Measurements from ENCODE around the gene TXK. TPM values are rescaled to one million over a fixed set of nuclear protein-coding genes. Genes with fewer than 3 reads are reported as not detected.
A peak's percentile ranks its signal among the peaks of the same experiment; 100 is the strongest.

Gene TXK
- total and polyA plus RNA-seq, 7 experiments from 2014 or later, result 35.5 to 128 (median 112) TPM

DNA sequence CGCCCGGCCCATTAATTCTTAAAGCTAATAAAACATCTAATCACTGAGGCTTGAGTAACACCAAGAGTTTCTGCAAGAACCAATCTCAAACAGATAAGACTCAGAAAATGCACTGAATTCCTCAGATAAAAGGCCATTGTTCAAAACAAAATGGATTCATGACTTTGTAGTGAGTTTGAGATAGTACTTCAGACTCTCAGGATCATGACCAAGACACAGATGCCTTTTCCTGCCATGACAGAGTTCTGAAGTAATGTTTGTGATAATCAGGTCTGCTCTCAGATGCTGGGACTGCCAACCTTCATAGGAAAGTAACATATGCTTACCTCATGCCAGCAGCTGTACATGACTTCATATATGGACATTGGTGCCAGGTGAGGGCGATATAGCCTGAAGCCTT is 62.9 kb downstream of the TXK start:
- Histone ChIP-seq H3K36me3 (ENCODE audit: control insufficient read depth in 2 of 3, insufficient read depth in 3 of 3, low read length in 3 of 3) (peaks cover 0 to 90% (median 36%) of the 10 kb centered on the region in 3 experiments), H3K27ac (ENCODE audit: low read depth, low read length) (no peak overlapping the region), H3K4me1 (ENCODE audit: control insufficient read depth in 2 of 2, insufficient read depth in 2 of 2, low read length in 2 of 2) (no peaks in the 10 kb centered on the region), H3K9me3 (ENCODE audit: control insufficient read depth in 2 of 3, low read length in 3 of 3) (no peaks in the 10 kb centered on the region), H3K27me3 (ENCODE audit: control insufficient read depth in 2 of 2, insufficient read depth in 2 of 2, low read length in 2 of 2) (no peaks in the 10 kb centered on the region), H3K4me3 (ENCODE audit: low read length) (no peak overlapping the region)
- no peak for ATAC-seq
- no peak for DNase-seq
- H3K27me3 Mint-ChIP-seq, result no peaks in the 10 kb centered on the region
- no peak overlapping the region for H3K4me3 Mint-ChIP-seq
- intact Hi-C loops (cut with micrococcal nuclease), result no loop called here
- CTCF ChIA-PET, result no interaction called here
- POLR2A ChIA-PET, result no interaction called here
- peaks cover 8 to 72% (median 48%) of the 10 kb centered on the region in 5 donors for H3K36me3 Mint-ChIP-seq
- peak overlapping the region in 3 of 9 donors; percentile 17 to 48 (median 41) for H3K27ac Mint-ChIP-seq
- no peaks in the 10 kb centered on the region for H3K9me3 Mint-ChIP-seq
- H3K4me1 Mint-ChIP-seq, result peaks cover 0 to 13% (median 4%) of the 10 kb centered on the region in 7 donors

GRCh38 chr4:48069026-48069425 is 65.0 kb downstream of the TXK start:
- intact Hi-C loops (cut with micrococcal nuclease), result no loop called here
- POLR2A ChIA-PET, result interaction anchor here (0.6 to 0.7 kb wide), 2 partner anchors 28 to 62 kb away, joined by 3 read pairs; no protein-coding TSS in a partner anchor
- H3K27ac Mint-ChIP-seq, result no peak overlapping the region
- CTCF ChIA-PET, result interaction anchor here (1.0 to 1.2 kb wide), 2 partner anchors 35 to 66 kb away, joined by 4 to 5 read pairs; no protein-coding TSS in a partner anchor
- peaks cover 5 to 23% (median 15%) of the 10 kb centered on the region in 7 donors for H3K4me1 Mint-ChIP-seq
- no peaks in the 10 kb centered on the region for H3K4me1 ChIP-seq (ENCODE audit: control insufficient read depth in 2 of 2, insufficient read depth in 2 of 2, low read length in 2 of 2)
- no peaks in the 10 kb centered on the region for H3K27me3 Mint-ChIP-seq
- no peaks in the 10 kb centered on the region for H3K27me3 ChIP-seq (ENCODE audit: control insufficient read depth in 2 of 2, insufficient read depth in 2 of 2, low read length in 2 of 2)
- no peak overlapping the region for H3K27ac ChIP-seq (ENCODE audit: low read depth, low read length)
- H3K36me3 ChIP-seq (ENCODE audit: control insufficient read depth in 2 of 3, insufficient read depth in 3 of 3, low read length in 3 of 3), result peaks cover 0 to 76% (median 33%) of the 10 kb centered on the region in 3 experiments
- H3K9me3 Mint-ChIP-seq, result peaks cover 0 to 5% (median 0%) of the 10 kb centered on the region in 11 donors
- H3K36me3 Mint-ChIP-seq, result peaks cover 8 to 73% (median 48%) of the 10 kb centered on the region in 5 donors
- no peak overlapping the region for H3K4me3 Mint-ChIP-seq
- ATAC-seq (no peak), DNase-seq (no peak)
- H3K9me3 ChIP-seq (ENCODE audit: control insufficient read depth in 2 of 3, low read length in 3 of 3), result no peaks in the 10 kb centered on the region
- H3K4me3 ChIP-seq (ENCODE audit: low read length), result no peak overlapping the region

DNA sequence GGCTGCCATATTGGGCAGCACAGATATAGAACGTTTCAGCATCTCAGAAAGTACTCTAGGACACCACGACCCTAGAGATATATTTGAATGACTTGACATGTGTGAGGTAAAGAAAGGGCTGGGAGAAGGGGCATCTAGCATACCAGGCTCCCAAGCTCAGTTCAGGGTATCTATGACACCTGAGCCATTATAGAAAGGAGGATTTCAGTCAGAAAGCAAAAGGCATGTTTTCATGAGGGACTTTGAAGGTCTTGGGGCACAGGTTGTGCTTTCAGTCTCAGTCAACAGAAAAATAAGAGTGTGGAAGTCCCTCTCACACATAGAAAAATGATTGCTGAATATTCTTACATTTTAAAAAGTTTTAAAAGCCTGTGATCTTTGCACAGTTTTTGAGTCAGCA is 65.9 kb downstream of the TXK start:
- H3K36me3 Mint-ChIP-seq, result peaks cover 8 to 66% (median 48%) of the 10 kb centered on the region in 5 donors
- no peaks in the 10 kb centered on the region for H3K27me3 Mint-ChIP-seq
- ChIA-PET CTCF (interaction anchor here (1.2 kb wide), 1 partner anchor 65 kb away, joined by 4 read pairs; no protein-coding TSS in a partner anchor), POLR2A (interaction anchor here (0.6 kb wide), 1 partner anchor 50 kb away, joined by 3 read pairs; no protein-coding TSS in a partner anchor)
- H3K4me3 Mint-ChIP-seq, result no peak overlapping the region
- Histone ChIP-seq H3K27ac (ENCODE audit: low read depth, low read length) (no peak overlapping the region), H3K4me3 (ENCODE audit: low read length) (no peak overlapping the region), H3K27me3 (ENCODE audit: control insufficient read depth in 2 of 2, insufficient read depth in 2 of 2, low read length in 2 of 2) (no peaks in the 10 kb centered on the region), H3K9me3 (ENCODE audit: control insufficient read depth in 2 of 3, low read length in 3 of 3) (no peaks in the 10 kb centered on the region), H3K4me1 (ENCODE audit: control insufficient read depth in 2 of 2, insufficient read depth in 2 of 2, low read length in 2 of 2) (no peaks in the 10 kb centered on the region), H3K36me3 (ENCODE audit: control insufficient read depth in 2 of 3, insufficient read depth in 3 of 3, low read length in 3 of 3) (peaks cover 0 to 69% (median 30%) of the 10 kb centered on the region in 3 experiments)
- peaks cover 5 to 23% (median 15%) of the 10 kb centered on the region in 7 donors for H3K4me1 Mint-ChIP-seq
- peaks cover 0 to 5% (median 0%) of the 10 kb centered on the region in 11 donors for H3K9me3 Mint-ChIP-seq
- H3K27ac Mint-ChIP-seq, result peak overlapping the region in 2 of 9 donors; percentile 28 to 80
- DNase-seq (no peak), ATAC-seq (no peak)
- intact Hi-C loops (cut with micrococcal nuclease), result no loop called here

- ATAC-seq, result no peak
Measured at GRCh38 chr4:48067536-48067935, 66.5 kb downstream of the TXK start.

DNA sequence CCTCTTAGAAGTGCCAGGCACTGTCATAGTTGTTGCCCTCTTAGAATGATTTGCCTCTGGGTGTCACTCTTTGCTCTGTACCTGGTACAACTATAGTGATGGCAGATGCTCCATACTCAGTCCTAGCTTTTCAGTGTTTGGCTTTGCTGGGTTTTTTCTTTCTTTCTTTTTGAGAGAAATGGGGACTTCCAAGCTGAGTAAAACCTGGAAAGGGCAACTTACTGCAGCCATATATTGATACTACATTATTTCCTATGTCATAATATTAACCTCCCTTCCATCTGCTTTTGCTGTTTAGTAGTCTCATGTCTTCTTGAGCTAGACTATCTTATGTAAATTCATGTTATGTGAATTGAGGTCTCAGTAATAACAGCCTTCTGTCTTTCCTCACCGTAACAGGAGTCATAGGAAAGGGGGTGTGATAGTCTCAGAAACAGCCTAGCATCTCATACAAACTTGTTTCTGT is 68.4 kb downstream of the TXK start:
- H3K4me3 ChIP-seq (ENCODE audit: low read length), result no peak overlapping the region
- ChIA-PET POLR2A (interaction anchor here (0.7 kb wide), 1 partner anchor 24 kb away, joined by 4 read pairs; no protein-coding TSS in a partner anchor), CTCF (interaction anchor here (1.7 kb wide), 1 partner anchor 32 kb away, joined by 4 read pairs; no protein-coding TSS in a partner anchor)
- H3K9me3 ChIP-seq (ENCODE audit: control insufficient read depth in 2 of 3, low read length in 3 of 3), result no peaks in the 10 kb centered on the region
- H3K27me3 ChIP-seq (ENCODE audit: control insufficient read depth in 2 of 2, insufficient read depth in 2 of 2, low read length in 2 of 2), result no peaks in the 10 kb centered on the region
- no peak for DNase-seq
- Mint-ChIP-seq H3K4me3 (no peak overlapping the region), H3K9me3 (peaks cover 4 to 25% (median 11%) of the 10 kb centered on the region in 11 donors), H3K27me3 (peaks cover 0 to 2% (median 0%) of the 10 kb centered on the region in 5 donors), H3K36me3 (peaks cover 12 to 56% (median 47%) of the 10 kb centered on the region in 5 donors), H3K27ac (peak overlapping the region in 6 of 9 donors; percentile 4 to 58 (median 25)), H3K4me1 (peaks cover 5 to 28% (median 15%) of the 10 kb centered on the region in 7 donors)
- no peak overlapping the region for H3K27ac ChIP-seq (ENCODE audit: low read depth, low read length)
- H3K36me3 ChIP-seq (ENCODE audit: control insufficient read depth in 2 of 3, insufficient read depth in 3 of 3, low read length in 3 of 3), result peaks cover 0 to 46% (median 16%) of the 10 kb centered on the region in 3 experiments
- H3K4me1 ChIP-seq (ENCODE audit: control insufficient read depth in 2 of 2, insufficient read depth in 2 of 2, low read length in 2 of 2), result no peaks in the 10 kb centered on the region
- ATAC-seq, result no peak
- intact Hi-C loops (cut with micrococcal nuclease), result no loop called here

More at GRCh38 chr4:48067536-48067935, 66.5 kb downstream of the TXK start:
- peaks cover 5 to 23% (median 15%) of the 10 kb centered on the region in 7 donors for H3K4me1 Mint-ChIP-seq
- H3K27me3 Mint-ChIP-seq, result no peaks in the 10 kb centered on the region
- H3K4me3 Mint-ChIP-seq, result no peak overlapping the region
- H3K27me3 ChIP-seq (ENCODE audit: control insufficient read depth in 2 of 2, insufficient read depth in 2 of 2, low read length in 2 of 2), result no peaks in the 10 kb centered on the region
- DNase-seq, result no peak
- peaks cover 8 to 64% (median 47%) of the 10 kb centered on the region in 5 donors for H3K36me3 Mint-ChIP-seq
- ChIA-PET CTCF (no interaction called here), POLR2A (interaction anchor here (0.6 kb wide), 1 partner anchor 49 kb away, joined by 3 read pairs; no protein-coding TSS in a partner anchor)
- H3K27ac ChIP-seq (ENCODE audit: low read depth, low read length), result no peak overlapping the region
- H3K4me3 ChIP-seq (ENCODE audit: low read length), result no peak overlapping the region
- peak overlapping the region in 2 of 9 donors; percentile 19 to 28 for H3K27ac Mint-ChIP-seq
- no peaks in the 10 kb centered on the region for H3K9me3 ChIP-seq (ENCODE audit: control insufficient read depth in 2 of 3, low read length in 3 of 3)
- peaks cover 0 to 7% (median 1%) of the 10 kb centered on the region in 11 donors for H3K9me3 Mint-ChIP-seq
- H3K4me1 ChIP-seq (ENCODE audit: control insufficient read depth in 2 of 2, insufficient read depth in 2 of 2, low read length in 2 of 2), result no peaks in the 10 kb centered on the region
- intact Hi-C loops (cut with micrococcal nuclease), result no loop called here
- peaks cover 0 to 63% (median 29%) of the 10 kb centered on the region in 3 experiments for H3K36me3 ChIP-seq (ENCODE audit: control insufficient read depth in 2 of 3, insufficient read depth in 3 of 3, low read length in 3 of 3)

DNA sequence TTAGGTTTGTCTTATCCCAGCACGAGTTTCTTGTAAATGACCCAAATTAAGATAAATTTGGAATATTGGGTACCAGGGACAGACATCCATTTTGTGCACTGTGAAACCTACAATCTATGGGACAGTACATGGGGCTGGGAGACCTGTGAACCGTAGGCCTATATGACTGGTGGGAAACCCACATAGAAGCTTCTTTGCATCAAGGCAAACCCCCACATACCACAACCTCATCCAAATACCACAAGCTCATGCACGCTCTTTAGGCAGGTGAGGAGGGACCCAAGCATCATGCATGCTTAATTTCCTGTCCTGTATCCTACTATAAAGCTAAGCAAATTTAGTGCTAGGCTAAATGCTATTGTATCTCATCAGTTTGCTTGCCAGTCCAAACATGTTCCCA is 69.7 kb downstream of the TXK start:
- ChIA-PET CTCF (interaction anchor here (0.6 kb wide), 1 partner anchor 407 kb away, joined by 5 read pairs; no protein-coding TSS in a partner anchor), POLR2A (interaction anchor here (0.6 kb wide), 1 partner anchor 44 kb away, joined by 3 read pairs; no protein-coding TSS in a partner anchor)
- H3K36me3 Mint-ChIP-seq, result peaks cover 11 to 54% (median 39%) of the 10 kb centered on the region in 5 donors
- H3K4me3 Mint-ChIP-seq, result no peak overlapping the region
- peaks cover 0 to 2% (median 0%) of the 10 kb centered on the region in 5 donors for H3K27me3 Mint-ChIP-seq
- no peaks in the 10 kb centered on the region for H3K4me1 ChIP-seq (ENCODE audit: control insufficient read depth in 2 of 2, insufficient read depth in 2 of 2, low read length in 2 of 2)
- H3K27me3 ChIP-seq (ENCODE audit: control insufficient read depth in 2 of 2, insufficient read depth in 2 of 2, low read length in 2 of 2), result no peaks in the 10 kb centered on the region
- intact Hi-C loops (cut with micrococcal nuclease), result no loop called here
- peak in 1 of 9 donors; percentile 14 for DNase-seq
- no peak overlapping the region for H3K27ac ChIP-seq (ENCODE audit: low read depth, low read length)
- H3K9me3 Mint-ChIP-seq, result peaks cover 6 to 30% (median 18%) of the 10 kb centered on the region in 11 donors
- H3K36me3 ChIP-seq (ENCODE audit: control insufficient read depth in 2 of 3, insufficient read depth in 3 of 3, low read length in 3 of 3), result peaks cover 0 to 36% (median 7%) of the 10 kb centered on the region in 3 experiments
- peak; percentile 34 for ATAC-seq
- peaks cover 5 to 29% (median 22%) of the 10 kb centered on the region in 7 donors for H3K4me1 Mint-ChIP-seq
- peak overlapping the region in 2 of 9 donors; percentile 8 to 72 for H3K27ac Mint-ChIP-seq
- no peaks in the 10 kb centered on the region for H3K9me3 ChIP-seq (ENCODE audit: control insufficient read depth in 2 of 3, low read length in 3 of 3)
- H3K4me3 ChIP-seq (ENCODE audit: low read length), result no peak overlapping the region

Measured in naive thymus-derived CD4-positive, alpha-beta T cell (primary cell).